GM21367 (cell line): ENCODE measurements around the gene IZUMO2.
"Not testable (repeated sequence)": the region's sequence is repeated elsewhere in the genome, so short reads cannot be mapped to it uniquely, and the experiment has no call there.

Experiments used
- ATAC-seq: cut with Tn5 transposase; IDR thresholded peaks from one replicate; pipeline ENCODE4 v1.9.1; 2021; ENCODE audit not compliant: unreplicated experiment

The IZUMO2 gene

GRCh38 chr19:50187937-50188336, 24.9 kb upstream of the IZUMO2 start:
- ATAC-seq = no peak

GRCh38 chr19:50184196-50184595, 21.1 kb upstream of the IZUMO2 start:
- no peak for ATAC-seq

- no peak for ATAC-seq
Observed at GRCh38 chr19:50181121-50181520, 18.0 kb upstream of the IZUMO2 start.

GRCh38 chr19:50178859-50179537, 15.9 kb upstream of the IZUMO2 start:
- no peak for ATAC-seq

- ATAC-seq = no peak
Observed at GRCh38 chr19:50178320-50178719, 15.2 kb upstream of the IZUMO2 start.

- ATAC-seq = no peak
Observed at GRCh38 chr19:50176775-50177174, 13.7 kb upstream of the IZUMO2 start.

- no peak for ATAC-seq
Observed at GRCh38 chr19:50175924-50176323, 12.8 kb upstream of the IZUMO2 start.

- no peak for ATAC-seq
Observed at GRCh38 chr19:50174100-50174793, 11.2 kb upstream of the IZUMO2 start.

- no peak for ATAC-seq
Observed at GRCh38 chr19:50173127-50173526, 10.0 kb upstream of the IZUMO2 start.

- no peak for ATAC-seq
Observed at GRCh38 chr19:50172726-50173125, 9.6 kb upstream of the IZUMO2 start.

GRCh38 chr19:50171752-50172151, 8.7 kb upstream of the IZUMO2 start:
- no peak for ATAC-seq

GRCh38 chr19:50167314-50167721, 4.2 kb upstream of the IZUMO2 start:
- ATAC-seq = no peak

GRCh38 chr19:50159078-50159477, 4.0 kb downstream of the IZUMO2 start:
- ATAC-seq = no peak

- ATAC-seq = no peak
Observed at GRCh38 chr19:50158577-50158976, 4.5 kb downstream of the IZUMO2 start.

GRCh38 chr19:50155520-50156109, 7.5 kb downstream of the IZUMO2 start:
- no peak for ATAC-seq

GRCh38 chr19:50154529-50154928, 8.6 kb downstream of the IZUMO2 start:
- ATAC-seq = no peak

GRCh38 chr19:50152578-50152977, 10.5 kb downstream of the IZUMO2 start:
- ATAC-seq = no peak

GRCh38 chr19:50148528-50148927, 14.6 kb downstream of the IZUMO2 start:
- ATAC-seq = no peak

GRCh38 chr19:50147462-50148423, 15.3 kb downstream of the IZUMO2 start:
- ATAC-seq = no peak

GRCh38 chr19:50141921-50142320, 21.2 kb downstream of the IZUMO2 start:
- not testable (repeated sequence) for ATAC-seq
